Measurements from ENCODE around the gene GET4.
A peak's percentile ranks its signal among the peaks of the same experiment; 100 is the strongest.

Gene GET4

GRCh38 chr7:898855-899681 lies 22.7 kb downstream of the GET4 start:
- no peak for DNase-seq

- no peak for DNase-seq
Observed at GRCh38 chr7:899806-900205, 23.5 kb downstream of the GET4 start.

- no peak for DNase-seq
Observed at GRCh38 chr7:900331-901040, 24.1 kb downstream of the GET4 start.

GRCh38 chr7:901041-901387 lies 24.7 kb downstream of the GET4 start:
- no peak for DNase-seq

- DNase-seq: no peak
Observed at GRCh38 chr7:901388-902154, 25.2 kb downstream of the GET4 start.

- no peak for DNase-seq
Observed at GRCh38 chr7:902996-903395, 26.6 kb downstream of the GET4 start.

- no peak for DNase-seq
Observed at GRCh38 chr7:903921-904755, 27.8 kb downstream of the GET4 start.

GRCh38 chr7:904847-905246 lies 28.5 kb downstream of the GET4 start:
- DNase-seq: no peak

- no peak for DNase-seq
Observed at GRCh38 chr7:906776-907157, 30.4 kb downstream of the GET4 start.

GRCh38 chr7:907158-907980 lies 31.0 kb downstream of the GET4 start:
- no peak for DNase-seq

- DNase-seq: no peak
Observed at GRCh38 chr7:908159-908581, 31.8 kb downstream of the GET4 start.

- DNase-seq: peak; percentile 56
Observed at GRCh38 chr7:908591-909357, 32.4 kb downstream of the GET4 start.

GRCh38 chr7:909358-910329 lies 33.3 kb downstream of the GET4 start:
- DNase-seq: peak; percentile 53

- DNase-seq: no peak
Observed at GRCh38 chr7:910441-910861, 34.1 kb downstream of the GET4 start.

GRCh38 chr7:910931-911431 lies 34.6 kb downstream of the GET4 start:
- DNase-seq: peak; percentile 20

GRCh38 chr7:911791-912480 lies 35.6 kb downstream of the GET4 start:
- no peak for DNase-seq

- no peak for DNase-seq
Observed at GRCh38 chr7:913736-914520, 37.6 kb downstream of the GET4 start.

Measured in right kidney (tissue), 1 donor.